ENCODE data around the gene NFIA.

Gene NFIA

DNA sequence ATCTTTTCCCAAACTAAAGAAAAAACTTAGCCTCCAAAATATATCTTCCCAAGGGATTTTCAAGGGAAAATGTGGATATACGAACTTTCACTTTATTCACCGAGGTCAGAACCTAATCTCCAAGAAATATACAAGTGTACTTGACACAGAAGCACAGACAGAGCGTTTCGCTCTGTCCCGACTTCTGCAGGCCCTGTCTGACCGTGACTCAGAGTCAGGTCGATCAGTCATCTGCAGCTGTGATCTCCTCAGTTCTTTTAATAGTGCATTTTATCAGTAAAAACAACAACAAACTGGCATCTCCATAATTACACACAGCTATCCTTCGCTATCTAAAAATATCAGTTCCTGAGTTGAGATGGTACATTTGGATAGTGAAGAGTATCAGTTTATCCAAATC is 416.0 kb downstream of the NFIA start:
- no peak for DNase-seq (ENCODE audit: low spot score)

DNA sequence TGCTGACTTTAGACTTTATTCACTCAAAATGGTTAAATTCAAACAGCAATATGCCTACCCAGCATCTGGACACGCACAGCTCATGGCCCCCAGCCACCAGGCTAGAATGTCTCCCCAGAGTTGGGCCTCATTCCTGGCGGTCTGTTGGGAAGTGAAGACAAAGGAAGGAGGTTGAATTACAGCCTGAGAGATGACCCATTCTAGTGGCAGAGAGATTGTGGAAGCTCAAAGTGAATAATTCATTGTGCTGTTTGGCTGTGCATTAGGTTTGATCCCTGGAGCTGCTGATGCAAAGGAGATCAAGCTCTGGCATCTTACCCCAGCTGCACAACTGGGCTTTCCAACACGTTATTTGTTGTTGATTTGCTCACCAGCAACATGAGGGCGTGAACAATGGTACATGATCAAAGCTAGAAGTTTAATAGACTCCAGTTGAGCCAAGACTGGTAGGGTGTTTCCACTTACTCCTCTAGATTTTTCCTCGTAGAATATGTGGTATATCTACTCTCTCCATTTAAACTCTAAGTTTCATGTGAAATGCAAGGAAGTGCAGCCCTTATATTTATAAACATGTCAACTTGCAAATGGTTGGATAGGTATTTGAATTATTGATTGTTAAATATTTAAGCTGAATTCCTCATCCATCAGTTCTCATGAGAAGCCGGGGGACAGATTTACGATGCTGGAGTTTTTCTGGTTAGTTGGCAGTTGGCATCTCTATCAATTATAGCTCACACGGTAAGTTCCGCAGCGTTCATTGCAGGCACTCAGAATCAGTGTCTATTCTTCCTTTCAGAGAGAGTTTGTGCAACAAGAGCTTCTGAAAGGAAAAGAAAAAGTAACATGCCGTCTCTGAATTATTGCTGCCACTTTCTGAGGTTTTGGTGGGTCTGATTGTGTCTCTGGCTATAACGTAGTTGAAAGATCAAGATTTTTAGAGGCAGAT is 419.9 kb downstream of the NFIA start:
- no peak for DNase-seq (ENCODE audit: low spot score)

DNA sequence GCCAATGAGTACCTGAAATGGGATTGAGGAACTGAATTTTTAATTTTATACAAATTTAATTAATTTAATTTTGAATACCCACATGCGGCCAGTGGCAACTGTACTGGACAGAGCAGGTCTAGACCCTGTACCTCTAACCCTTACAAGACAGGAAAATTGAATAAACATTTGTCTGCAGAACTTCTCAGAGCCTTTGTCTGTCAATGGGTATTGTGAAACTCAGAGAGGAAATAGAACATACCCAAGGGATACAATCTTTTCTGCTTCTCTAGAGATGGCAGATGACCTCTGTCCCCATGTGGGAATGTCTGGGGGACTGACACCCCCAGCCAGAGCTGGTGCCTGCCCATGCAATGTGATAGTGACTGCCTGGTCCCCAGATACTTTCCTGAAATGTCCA is 421.9 kb downstream of the NFIA start:
- no peak for DNase-seq (ENCODE audit: low spot score)

DNA sequence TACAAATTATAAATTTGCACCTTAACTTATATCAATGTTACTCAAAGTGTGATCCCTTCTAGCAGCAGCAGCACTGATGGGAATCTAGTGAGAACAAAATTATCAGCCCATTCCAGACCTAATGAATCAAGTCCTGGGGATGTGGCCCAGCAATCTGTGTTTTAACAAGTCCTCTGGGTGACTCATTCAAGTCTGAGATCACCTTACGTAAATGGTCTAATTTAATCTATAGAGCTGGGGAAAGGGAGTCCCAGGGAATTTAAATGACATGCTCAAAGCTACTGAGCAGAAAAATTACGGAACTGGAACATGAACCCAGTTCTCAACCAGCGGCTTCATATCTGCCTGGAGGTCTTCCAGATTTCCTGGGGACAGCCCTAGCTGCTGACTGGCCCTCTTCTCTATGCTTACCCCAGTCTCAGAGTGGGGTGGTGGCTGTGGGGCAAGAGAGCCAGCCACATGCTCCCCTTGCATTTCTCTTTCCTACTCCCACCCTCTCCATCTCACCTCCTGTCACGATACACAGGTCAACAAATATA is 422.6 kb downstream of the NFIA start:
- peak; percentile 35 for DNase-seq (ENCODE audit: low spot score)

DNA sequence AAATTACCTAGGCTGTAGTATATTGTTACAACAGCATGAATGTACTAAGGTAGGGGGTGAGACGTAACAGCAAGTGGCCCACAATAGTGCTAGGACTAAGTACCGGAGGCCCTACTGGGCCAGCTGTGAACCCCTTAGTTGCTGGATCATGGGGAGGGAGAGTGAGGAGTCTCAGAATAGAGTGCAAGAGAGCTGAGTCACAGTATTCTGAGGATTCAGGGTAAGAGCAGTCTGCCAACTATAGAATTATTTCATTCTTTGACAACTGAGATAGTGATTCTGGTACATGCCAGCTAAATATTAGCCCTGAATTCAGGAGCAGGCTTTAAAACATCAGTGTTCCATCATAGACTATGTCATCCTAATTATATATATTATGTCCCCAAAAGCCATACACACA is 423.9 kb downstream of the NFIA start:
- DNase-seq (ENCODE audit: low spot score), result no peak

DNA sequence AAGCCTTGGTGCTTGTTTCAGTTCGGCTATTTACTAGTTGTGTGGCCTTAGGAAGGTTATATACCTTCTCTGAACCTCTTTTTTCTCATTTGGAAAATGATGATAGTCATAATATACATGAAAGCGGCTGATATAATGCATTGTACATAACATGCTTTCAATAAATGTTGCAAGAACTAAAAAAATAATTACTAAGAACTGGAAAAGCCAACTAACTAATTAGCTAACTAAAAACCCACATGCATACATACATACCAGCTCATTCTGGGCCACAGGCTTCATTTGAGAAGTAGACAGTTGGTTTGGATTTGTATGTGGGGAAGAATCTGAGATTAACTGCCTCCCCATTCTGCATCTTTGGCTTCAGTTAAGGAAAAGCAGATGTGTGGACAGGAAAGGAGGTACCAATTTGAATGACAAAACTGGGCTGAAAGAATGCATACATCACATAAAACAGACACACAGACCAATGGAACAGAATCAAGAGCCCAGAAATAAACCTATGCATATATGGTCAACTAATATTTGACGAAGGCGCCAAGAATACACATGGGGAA is 424.7 kb downstream of the NFIA start:
- DNase-seq (ENCODE audit: low spot score), result no peak

All from kidney tubule cell (primary cell).